Thyroid gland (tissue), 4 donors: ENCODE measurements around the gene PLXDC2.

Experiments
- CTCF ChIP-seq, 6 experiments: fragments of 200-600 bp in 3 of 6; fragments of 450-650 bp in 3 of 6; sonication (generic) in 3 of 6; IDR thresholded peaks; one replicate each; pipeline ENCODE4 v1.5.1; 2016 to 2019; ENCODE audit warnings: antibody characterized with exemption in 6 of 6, mild to moderate bottlenecking in 2 of 6, inconsistent platforms in 1 of 6, moderate library complexity in 1 of 6
- POLR2A ChIP-seq, 2 donors: fragments of 450-650 bp; IDR thresholded peaks; one replicate each; pipeline ENCODE4 v1.6.1; 2017; ENCODE audit warnings: antibody characterized with exemption in 2 of 2, mild to moderate bottlenecking in 2 of 2, moderate library complexity in 1 of 2

- no peak for TF ChIP-seq CTCF (IDR thresholded peaks at IDR 0.05)
- no peak for TF ChIP-seq POLR2A (IDR thresholded peaks at IDR 0.05)
Measured at GRCh38 chr10:19946245-19946644, 130.0 kb downstream of the PLXDC2 start.
